GM12873 (cell line): ENCODE measurements around the gene GJA1.

Source experiments
- TF ChIP-seq, protein P1 (sequence below): IDR thresholded peaks from 2 replicates; pipeline ENCODE4 v1.5.1; 2012; ENCODE audit warnings: low read depth, mild to moderate bottlenecking, moderate library complexity, low read length, control low read depth; ENCODE audit not compliant: insufficient read depth; ENCODE audit errors: missing control alignments

The GJA1 gene

DNA sequence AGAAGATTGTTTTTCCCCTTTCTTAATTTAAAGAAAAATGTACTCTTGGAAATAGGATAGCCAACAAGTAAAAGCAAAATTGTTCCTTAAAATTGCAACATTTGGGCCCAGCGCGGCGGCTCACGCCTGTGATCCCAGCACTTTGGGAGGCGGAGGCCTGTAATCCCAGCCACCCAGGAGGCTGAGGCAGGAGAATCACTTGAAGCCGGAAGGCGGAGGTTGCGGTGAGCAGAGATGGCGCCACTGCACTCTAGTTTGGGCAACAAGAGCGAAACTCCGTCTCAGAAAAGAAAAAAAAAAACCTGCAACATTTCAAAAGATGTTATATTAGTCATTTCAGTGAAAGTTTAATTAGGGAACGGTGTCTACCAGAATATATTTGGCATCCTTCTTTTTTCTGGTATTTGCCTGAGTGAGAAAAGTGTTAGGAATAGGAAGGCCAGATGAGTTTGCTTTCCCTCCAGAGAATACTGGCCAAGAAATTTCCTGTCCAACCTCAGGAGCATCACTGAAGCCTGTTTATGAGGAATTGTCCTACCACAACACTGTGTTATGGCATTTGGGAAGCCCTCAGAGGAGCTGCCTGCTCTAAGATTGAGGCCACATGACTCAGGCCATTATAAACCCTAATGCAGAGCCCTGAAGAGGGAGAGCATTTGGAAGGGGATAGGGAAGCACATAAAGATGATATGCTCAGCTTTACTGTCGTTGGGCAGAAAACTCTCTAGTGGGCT, 1.2 kb upstream of the GJA1 start:
- TF ChIP-seq, protein P1, sequence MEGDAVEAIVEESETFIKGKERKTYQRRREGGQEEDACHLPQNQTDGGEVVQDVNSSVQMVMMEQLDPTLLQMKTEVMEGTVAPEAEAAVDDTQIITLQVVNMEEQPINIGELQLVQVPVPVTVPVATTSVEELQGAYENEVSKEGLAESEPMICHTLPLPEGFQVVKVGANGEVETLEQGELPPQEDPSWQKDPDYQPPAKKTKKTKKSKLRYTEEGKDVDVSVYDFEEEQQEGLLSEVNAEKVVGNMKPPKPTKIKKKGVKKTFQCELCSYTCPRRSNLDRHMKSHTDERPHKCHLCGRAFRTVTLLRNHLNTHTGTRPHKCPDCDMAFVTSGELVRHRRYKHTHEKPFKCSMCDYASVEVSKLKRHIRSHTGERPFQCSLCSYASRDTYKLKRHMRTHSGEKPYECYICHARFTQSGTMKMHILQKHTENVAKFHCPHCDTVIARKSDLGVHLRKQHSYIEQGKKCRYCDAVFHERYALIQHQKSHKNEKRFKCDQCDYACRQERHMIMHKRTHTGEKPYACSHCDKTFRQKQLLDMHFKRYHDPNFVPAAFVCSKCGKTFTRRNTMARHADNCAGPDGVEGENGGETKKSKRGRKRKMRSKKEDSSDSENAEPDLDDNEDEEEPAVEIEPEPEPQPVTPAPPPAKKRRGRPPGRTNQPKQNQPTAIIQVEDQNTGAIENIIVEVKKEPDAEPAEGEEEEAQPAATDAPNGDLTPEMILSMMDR = no peak

DNA sequence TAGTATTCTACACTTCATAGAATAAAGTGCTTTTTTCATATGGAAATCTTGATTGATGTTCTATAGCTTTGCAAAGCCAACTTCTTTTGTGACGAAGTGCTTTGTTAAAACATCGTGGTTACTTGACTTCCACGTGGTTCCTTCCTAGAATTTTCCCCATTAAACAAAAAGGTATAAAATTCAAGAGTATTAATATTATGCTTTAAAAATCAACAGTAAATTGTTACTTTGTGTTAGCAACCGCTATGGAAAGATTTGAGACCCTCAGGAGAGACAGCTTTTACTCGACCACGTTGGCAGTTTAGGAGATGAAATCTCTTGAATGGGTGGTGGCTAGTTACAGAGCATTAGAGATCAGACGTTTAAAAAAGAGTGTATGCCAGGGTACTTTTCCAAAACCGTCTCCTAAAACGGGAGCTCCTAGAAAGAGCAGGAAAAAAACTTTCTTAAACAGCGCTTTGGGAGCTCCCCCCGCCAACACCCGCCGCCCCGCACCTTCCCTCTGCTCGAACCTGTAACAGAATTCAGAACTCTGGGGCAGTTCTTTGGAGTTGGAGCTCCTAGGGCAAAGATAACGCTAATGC, 920 bp downstream of the GJA1 start:
- TF ChIP-seq, protein P1 = no peak

DNA sequence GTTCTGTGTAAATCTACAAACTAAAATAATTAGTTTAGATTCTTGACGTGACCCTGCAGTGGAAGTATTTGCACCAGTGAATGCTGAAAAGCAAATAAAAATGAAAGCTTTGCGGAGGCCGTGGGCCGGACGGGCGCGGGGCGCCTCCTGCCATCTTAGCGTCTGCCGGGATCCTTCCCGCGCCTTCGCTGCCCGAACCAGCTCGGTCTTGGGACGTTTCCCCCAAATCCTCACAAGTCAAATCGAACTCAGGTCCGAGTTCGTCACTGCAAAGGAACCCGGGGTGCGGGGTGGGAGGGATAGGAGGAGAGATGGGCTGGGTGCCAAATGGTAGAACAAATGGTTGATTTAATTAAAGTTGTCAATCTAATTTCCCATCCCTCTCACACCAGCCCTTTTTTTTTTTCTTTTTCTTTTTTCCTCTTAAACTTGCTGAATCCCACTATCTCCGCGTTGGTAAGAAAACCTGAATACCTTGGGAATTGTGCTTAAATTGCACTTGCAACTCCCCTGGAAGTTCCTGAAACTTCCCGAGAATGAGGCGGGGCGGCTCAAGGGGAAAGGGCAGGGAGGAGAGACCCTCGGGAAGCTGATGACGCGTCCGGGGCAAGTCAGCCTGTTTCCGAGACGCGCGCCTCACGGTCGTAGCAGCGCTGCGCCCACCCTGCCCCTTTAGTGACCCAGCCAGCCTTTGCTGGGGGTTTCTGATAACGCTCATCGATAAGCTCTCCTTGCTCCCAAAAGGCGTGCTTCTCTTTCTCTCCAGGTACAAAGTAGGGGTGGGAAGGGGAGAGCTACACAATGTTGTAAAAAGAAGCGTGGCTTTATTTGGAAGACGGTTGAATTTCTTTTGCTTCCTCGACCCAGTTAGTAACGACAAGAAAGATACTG, 1.8 kb downstream of the GJA1 start:
- TF ChIP-seq, protein P1 = no peak

DNA sequence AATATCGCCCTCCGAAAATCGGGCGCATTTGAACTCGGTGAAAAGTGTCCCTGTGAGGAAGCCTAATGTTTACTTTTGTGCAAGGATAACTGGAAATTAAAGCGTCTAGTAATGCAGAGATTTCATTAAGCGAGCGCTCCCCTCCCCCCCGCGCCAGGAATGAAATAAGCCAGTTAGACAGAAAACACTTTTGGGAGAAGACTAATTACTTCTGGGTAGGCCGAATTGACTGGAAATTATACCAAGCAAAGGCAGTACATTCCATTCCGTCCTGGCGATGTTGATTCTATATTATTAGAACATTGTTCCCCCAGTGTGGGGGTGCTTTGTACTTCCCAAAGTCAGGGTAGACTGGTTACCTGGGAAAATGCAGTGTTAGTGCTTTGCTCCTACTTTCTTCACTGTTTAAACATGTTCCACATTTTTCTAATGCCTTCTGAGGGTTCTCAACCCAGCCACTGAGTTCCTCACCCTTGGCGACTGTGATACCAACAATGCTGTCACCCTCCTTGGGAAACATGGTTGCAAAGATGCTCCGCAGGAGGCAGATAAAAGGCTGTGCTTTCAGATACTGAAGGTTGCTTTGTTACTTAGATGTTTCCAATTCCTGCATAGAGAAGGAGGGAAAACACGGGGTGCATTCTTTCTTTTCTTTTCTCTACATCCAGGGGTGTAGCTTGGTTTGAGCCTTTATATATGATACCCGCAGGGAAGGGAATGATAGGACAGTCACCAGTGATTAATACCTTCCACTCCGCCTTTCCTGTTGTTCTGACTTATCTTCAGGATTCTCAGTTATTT, 2.6 kb downstream of the GJA1 start:
- TF ChIP-seq, protein P1 = no peak

DNA sequence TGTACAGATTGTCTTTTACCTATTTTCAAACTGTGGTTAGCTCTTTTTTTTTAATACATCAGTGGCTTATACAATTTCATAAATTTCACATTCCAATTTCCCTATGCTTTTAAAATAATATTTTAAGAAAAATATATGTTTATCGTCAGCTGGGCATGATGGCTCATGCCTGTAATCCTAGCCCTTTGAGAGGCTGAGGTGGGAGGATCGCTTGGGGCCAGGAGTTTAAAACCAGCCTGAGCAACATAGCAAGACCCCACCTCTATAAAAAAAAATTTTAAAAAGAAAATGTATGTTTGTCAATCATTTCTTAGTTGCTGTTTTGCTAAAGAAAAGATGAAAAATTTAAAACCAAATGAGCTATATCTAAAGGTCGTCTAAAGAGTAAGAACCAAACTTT, 3.4 kb downstream of the GJA1 start:
- TF ChIP-seq, protein P1 = no peak

DNA sequence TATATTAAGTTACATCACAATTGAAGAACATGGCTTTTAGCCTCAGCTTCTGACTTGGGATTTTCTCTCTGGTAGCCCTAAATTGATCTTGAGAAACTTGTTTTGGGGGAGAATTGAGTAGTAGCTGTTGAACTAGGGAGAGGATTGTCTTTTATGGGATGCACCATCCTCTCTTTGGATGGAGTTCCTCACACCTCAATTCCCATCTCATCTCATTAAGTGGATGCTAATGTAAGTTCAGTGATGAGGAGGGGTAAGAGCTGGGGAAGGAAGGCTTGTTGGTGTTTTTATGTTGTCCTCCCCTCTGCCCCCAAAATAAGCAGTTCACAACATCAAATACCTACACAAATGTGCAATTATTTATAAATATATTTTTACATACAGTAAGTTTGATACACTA, 4.0 kb downstream of the GJA1 start:
- TF ChIP-seq, protein P1 = no peak
